PC-9 (cell line): ENCODE results near the gene KIAA2012. TPM values are rescaled to one million over a fixed set of nuclear protein-coding genes. Genes with fewer than 3 reads are reported as not detected.
"Not testable (repeated sequence)": the region's sequence is repeated elsewhere in the genome, so short reads cannot be mapped to it uniquely, and the experiment has no call there.

Source experiments
- BruUV-seq: library from RNA; stranded (reverse); fragments of 400-500 nt; replicated peaks from 2 replicates; lab custom pipeline; 2021; lab: Mats Ljungman, UMichigan
- CTCF ChIA-PET: fragments of 300-600 bp; sonication (Branson Sonifier 250); formaldehyde crosslinking; loops from one replicate; lab custom pipeline; 2022; ENCODE audit warnings: antibody characterized with exemption; lab: Charles Lee
- POLR2A ChIA-PET: fragments of 300-600 bp; sonication (Branson Sonifier 250); formaldehyde crosslinking; loops from one replicate; lab custom pipeline; 2022; ENCODE audit warnings: antibody characterized with exemption; ENCODE audit not compliant: unreplicated experiment; lab: Charles Lee
- DNase-seq, 2 experiments: peaks; one replicate each; pipeline versions ENCODE4 v3.0.0 to v3.0.0-alpha.2; 2015 to 2022; ENCODE audit warnings: mixed read lengths in 1 of 2
- H2AFZ ChIP-seq: fragments of 200-600 bp; sonication (generic); 2 replicates; pipeline ENCODE4 v1.8.1; 2017; ENCODE audit warnings: antibody characterized with exemption
- H3F3A ChIP-seq: fragments of 200-600 bp; sonication (generic); 2 replicates; pipeline ENCODE4 v1.8.1; 2017; ENCODE audit warnings: antibody characterized with exemption, mild to moderate bottlenecking, low read depth; ENCODE audit not compliant: insufficient read depth
- H3K27ac ChIP-seq: fragments of 200-600 bp; sonication (generic); 2 replicates; pipeline ENCODE4 v1.6.1; 2016; ENCODE audit warnings: mixed run types
- H3K27me3 ChIP-seq: fragments of 200-600 bp; sonication (generic); 2 replicates; pipeline ENCODE4 v1.6.1; 2016; ENCODE audit warnings: low read depth, mixed run types; ENCODE audit not compliant: insufficient read depth
- H3K36me3 ChIP-seq: fragments of 200-600 bp; sonication (generic); 2 replicates; pipeline ENCODE4 v1.6.1; 2016; ENCODE audit warnings: low read depth, mixed run types
- H3K4me1 ChIP-seq: fragments of 200-600 bp; sonication (generic); replicated peaks from 2 replicates; pipeline ENCODE4 v1.6.1; 2016; ENCODE audit warnings: mixed run types; ENCODE audit not compliant: insufficient read depth
- H3K4me2 ChIP-seq: fragments of 200-600 bp; sonication (generic); 2 replicates; pipeline ENCODE4 v1.6.1; 2017; ENCODE audit warnings: mixed run types
- H3K4me3 ChIP-seq: fragments of 200-600 bp; sonication (generic); 2 replicates; pipeline ENCODE4 v1.6.1; 2016; ENCODE audit warnings: mixed run types
- H3K79me2 ChIP-seq: fragments of 200-600 bp; sonication (generic); 2 replicates; pipeline ENCODE4 v1.6.1; 2017; ENCODE audit warnings: low read depth, mixed run types
- H3K9me2 ChIP-seq: fragments of 200-600 bp; sonication (generic); 2 replicates; pipeline ENCODE4 v1.8.1; 2017; ENCODE audit warnings: mild to moderate bottlenecking; ENCODE audit not compliant: insufficient read depth
- H3K9me3 ChIP-seq: fragments of 200-600 bp; sonication (generic); 2 replicates; pipeline ENCODE4 v1.8.1; 2016; ENCODE audit warnings: low read depth; ENCODE audit not compliant: insufficient read depth
- H4K20me1 ChIP-seq: fragments of 200-600 bp; sonication (generic); 2 replicates; pipeline ENCODE4 v1.8.1; 2017; ENCODE audit not compliant: insufficient read depth
- CTCF ChIP-seq: fragments of 200-600 bp; sonication (generic); conservative IDR thresholded peaks from 2 replicates; pipeline ENCODE4 v1.6.1; 2017; ENCODE audit warnings: mixed run types, antibody characterized with exemption, mild to moderate bottlenecking, moderate library complexity
- EZH2 ChIP-seq: fragments of 200-600 bp; sonication (generic); IDR thresholded peaks from 2 replicates; pipeline ENCODE4 v1.8.0; 2017; ENCODE audit warnings: antibody characterized with exemption, low read depth
- intact Hi-C: fragments of 100-400 bp; cut with micrococcal nuclease; formaldehyde crosslinking; loops from one replicate; pipeline ENCODE4 v1.10.0; 2022; ENCODE audit not compliant: unreplicated experiment
- total RNA-seq: library from RNA; stranded (reverse); gene quantifications from 2 replicates; pipeline ENCODE4 v1.2.3, GENCODE V29; 2021

Gene KIAA2012
- total RNA-seq, 1 experiment from 2014 or later = not detected

- ChIA-PET CTCF (no interaction called here), POLR2A (no interaction called here)
- no peaks in the 10 kb centered on the region for H3K4me1 ChIP-seq
- H3K79me2 ChIP-seq = peaks cover 52% of the 10 kb centered on the region
- no peak for DNase-seq
- H3K36me3 ChIP-seq = no peaks in the 10 kb centered on the region
- H3K4me3 ChIP-seq = no peak overlapping the region
- H3K27ac ChIP-seq = no peak overlapping the region
- intact Hi-C loops = no loop called here
- BruUV-seq = no TSS peak
- TF ChIP-seq CTCF (no peak), EZH2 (no peak)
- no peaks in the 10 kb centered on the region for H3K27me3 ChIP-seq
- peaks cover 35% of the 10 kb centered on the region for H4K20me1 ChIP-seq
- H2AFZ ChIP-seq = no peak overlapping the region
- no peak overlapping the region for H3K4me2 ChIP-seq
- H3K9me3 ChIP-seq = no peaks in the 10 kb centered on the region
- no peaks in the 10 kb centered on the region for H3F3A ChIP-seq
- H3K9me2 ChIP-seq = no peaks in the 10 kb centered on the region
Measured at GRCh38 chr2:202221873-202222272, 148.8 kb downstream of the KIAA2012 start.

GRCh38 chr2:202237787-202238233, 164.8 kb downstream of the KIAA2012 start:
- H3F3A ChIP-seq = no peaks in the 10 kb centered on the region
- no peaks in the 10 kb centered on the region for H3K36me3 ChIP-seq
- DNase-seq = peak in 1 of 2 experiments; percentile 21
- no peak for TF ChIP-seq EZH2
- TF ChIP-seq CTCF = no peak
- peak overlapping the region; percentile 97 for H2AFZ ChIP-seq
- H3K27ac ChIP-seq = peak overlapping the region; percentile 25; the same call in 1 of the 2 replicates
- intact Hi-C loops = loop anchor here (1.0 kb wide), 1 partner anchor 11 kb away; no protein-coding TSS in a partner anchor
- H3K79me2 ChIP-seq = peaks cover 55% of the 10 kb centered on the region
- CTCF ChIA-PET = no interaction called here
- peaks cover 39% of the 10 kb centered on the region for H4K20me1 ChIP-seq
- POLR2A ChIA-PET = interaction anchor here (0.6 to 0.7 kb wide), 2 partner anchors 152 to 630 kb away, joined by 8 read pairs; no protein-coding TSS in a partner anchor
- BruUV-seq = no TSS peak
- H3K4me2 ChIP-seq = peak overlapping the region; percentile 90
- no peaks in the 10 kb centered on the region for H3K9me3 ChIP-seq
- H3K9me2 ChIP-seq = no peaks in the 10 kb centered on the region
- H3K4me3 ChIP-seq = peak overlapping the region; percentile 87
- H3K27me3 ChIP-seq = no peaks in the 10 kb centered on the region
- peaks cover 7% of the 10 kb centered on the region for H3K4me1 ChIP-seq

- Histone ChIP-seq H4K20me1 (peaks cover 32% of the 10 kb centered on the region), H3K9me2 (no peaks in the 10 kb centered on the region), H2AFZ (peak within 1 kb of the TSS; percentile 97), H3K36me3 (no peaks in the 10 kb centered on the region), H3K27ac (peak within 1 kb of the TSS; percentile 25; the same call in 1 of the 2 replicates), H3K27me3 (no peaks in the 10 kb centered on the region), H3F3A (no peaks in the 10 kb centered on the region), H3K4me3 (peak within 1 kb of the TSS; percentile 87), H3K4me1 (peaks cover 7% of the 10 kb centered on the region), H3K4me2 (peak within 1 kb of the TSS; percentile 90), H3K79me2 (peaks cover 48% of the 10 kb centered on the region), H3K9me3 (no peaks in the 10 kb centered on the region)
- no peak for TF ChIP-seq EZH2
- no peak for TF ChIP-seq CTCF
- DNase-seq = peak; percentile 67 to 71
- POLR2A ChIA-PET = interaction anchor here (0.6 to 0.7 kb wide), 2 partner anchors 20 to 787 kb away, joined by 4 to 26 read pairs; partner anchors contain the start of genes STRADB and TRAK2
- CTCF ChIA-PET = no interaction called here
- TSS peak; percentile 92 for BruUV-seq
- intact Hi-C loops = loop anchor here (1.0 kb wide), 1 partner anchor 11 kb away; no protein-coding TSS in a partner anchor
Measured at GRCh38 chr2:202238234-202239197, 165.5 kb downstream of the KIAA2012 start, which contains the start of gene SUMO1. Gene SUMO1 (minus strand): TSS chr2:202238597. CDS start chr2:202238451, 146 bp downstream.

DNA sequence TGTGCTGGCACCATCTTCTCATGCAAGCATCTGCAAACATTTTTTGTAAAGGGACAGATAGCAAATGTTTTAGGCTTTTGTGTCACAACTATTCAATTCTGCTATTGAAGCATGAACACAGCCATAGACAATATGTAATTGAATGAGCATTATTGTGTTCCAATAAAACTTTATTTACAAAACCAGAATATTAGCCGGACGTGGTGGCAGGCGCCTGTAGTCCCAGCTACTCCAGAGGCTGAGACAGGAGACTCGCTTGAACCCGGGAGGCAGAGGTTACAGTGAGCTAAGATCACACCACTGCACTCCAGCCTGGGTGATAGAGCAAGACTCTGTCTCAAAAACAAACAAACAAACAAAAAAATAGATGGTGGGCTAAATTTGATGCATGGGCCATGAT, 174.7 kb downstream of the KIAA2012 start:
- DNase-seq, H3K9me2 ChIP-seq, H3K27ac ChIP-seq, H4K20me1 ChIP-seq, BruUV-seq, H3K4me2 ChIP-seq, H2AFZ ChIP-seq, POLR2A ChIA-PET, H3K27me3 ChIP-seq, CTCF ChIA-PET, H3K79me2 ChIP-seq, H3K9me3 ChIP-seq, H3K4me3 ChIP-seq, H3K36me3 ChIP-seq: not testable (repeated sequence)
- H3F3A ChIP-seq = peaks cover 23% of the 10 kb centered on the region
- intact Hi-C loops = loop anchor here (2.0 kb wide), 1 partner anchor 17 kb away; the partner anchor contains the start of gene NOP58
- 0 out of 2 replicates have a peak, but pooled peaks cover 19% of the 10 kb centered on the region for H3K4me1 ChIP-seq
